Smooth muscle cell (in vitro differentiated cells): ENCODE measurements around the gene F3. TPM values are rescaled to one million over a fixed set of nuclear protein-coding genes. Genes with fewer than 3 reads are reported as not detected.

ENCODE experiments used
- DNase-seq: peaks from one replicate; lab custom pipeline; 2025; ENCODE audit not compliant: unreplicated experiment; lab: John Stamatoyannopoulos, UW
- H2AFZ ChIP-seq: fragments of 200-600 bp; sonication (generic); 2 replicates; pipeline ENCODE4 v1.6.0; 2016; ENCODE audit warnings: antibody characterized with exemption, low read depth, mild to moderate bottlenecking
- H3F3A ChIP-seq: fragments of 200-600 bp; sonication (generic); 2 replicates; pipeline ENCODE4 v1.6.0; 2017; ENCODE audit warnings: antibody characterized with exemption, low read depth
- H3K27ac ChIP-seq: fragments of 200-600 bp; sonication (generic); 2 replicates; pipeline ENCODE4 v1.5.1; 2016; ENCODE audit warnings: low read depth, mild to moderate bottlenecking
- H3K27me3 ChIP-seq: fragments of 200-600 bp; sonication (generic); 2 replicates; pipeline ENCODE4 v1.6.1; 2016; ENCODE audit warnings: low read depth, mild to moderate bottlenecking
- H3K36me3 ChIP-seq: fragments of 200-600 bp; sonication (generic); 2 replicates; pipeline ENCODE4 v1.5.1; 2016; ENCODE audit warnings: low read depth
- H3K4me1 ChIP-seq: fragments of 200-600 bp; sonication (generic); 2 replicates; pipeline ENCODE4 v1.5.1; 2016; ENCODE audit warnings: low read depth
- H3K4me2 ChIP-seq: fragments of 200-600 bp; sonication (generic); 2 replicates; pipeline ENCODE4 v1.6.0; 2016; ENCODE audit warnings: mild to moderate bottlenecking
- H3K4me3 ChIP-seq: fragments of 200-600 bp; sonication (generic); 2 replicates; pipeline ENCODE4 v1.5.1; 2016; ENCODE audit warnings: mild to moderate bottlenecking
- H3K79me2 ChIP-seq: fragments of 200-600 bp; sonication (generic); 2 replicates; pipeline ENCODE4 v1.6.0; 2016; ENCODE audit warnings: low read depth, mild to moderate bottlenecking
- H3K9ac ChIP-seq: fragments of 200-600 bp; sonication (generic); 2 replicates; pipeline ENCODE4 v1.6.0; 2016; ENCODE audit warnings: low read depth
- H3K9me3 ChIP-seq: fragments of 200-600 bp; sonication (generic); replicated peaks from 2 replicates; pipeline ENCODE4 v1.5.1; 2016; ENCODE audit warnings: low read depth
- H4K20me1 ChIP-seq: fragments of 200-600 bp; sonication (generic); 2 replicates; pipeline ENCODE4 v1.6.0; 2016; ENCODE audit warnings: low read depth
- WGBS: methylation state at CpG from one replicate; pipeline ENCODE4 v1.1.7; 2016; ENCODE audit warnings: low lambda C conversion rate; 5-methylcytosine and 5-hydroxymethylcytosine counted together
- polyA plus RNA-seq: library from polyadenylated mRNA; unstranded; fragments of >200 nt; fragmentation: Nextera tagmentation; extraction: Ambion mirVana; gene quantifications from 2 replicates; pipeline ENCODE4 v1.2.1, GENCODE V29; 2016
- total RNA-seq: library from RNA; depleted of rRNA; stranded (reverse); fragments of >200 nt; gene quantifications from 2 replicates; pipeline ENCODE4 v1.2.3, GENCODE V29; 2014
- TF ChIP-seq, protein P1 (sequence below): fragments of 200-600 bp; sonication (generic); IDR thresholded peaks from 2 replicates; pipeline ENCODE4 v1.5.1; 2017; ENCODE audit warnings: borderline replicate concordance, mild to moderate bottlenecking, antibody characterized with exemption; ENCODE audit not compliant: insufficient read depth, poor library complexity, severe bottlenecking

F3 gene
- total and polyA plus RNA-seq, 2 experiments from 2014 or later, result 287 to 338 TPM

DNA sequence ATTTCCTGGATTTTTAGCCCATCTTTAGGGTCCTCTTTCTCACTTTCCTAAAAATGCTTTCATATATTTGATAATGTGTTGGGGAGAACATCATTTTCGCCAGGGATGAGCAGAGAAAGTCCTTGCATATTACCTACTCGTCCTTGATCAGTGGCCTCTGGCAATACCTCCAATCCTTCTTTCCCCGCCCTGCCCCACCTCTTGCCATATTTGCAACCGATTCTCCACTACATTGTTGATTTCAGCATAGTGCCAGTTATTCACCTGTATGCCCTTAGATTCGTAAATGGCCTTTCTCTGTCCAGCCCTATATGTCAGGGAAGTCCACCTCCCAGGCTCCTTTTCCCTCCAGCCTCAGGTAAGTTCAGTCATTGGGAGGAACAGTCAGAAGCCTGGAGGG is 13.5 kb upstream of the F3 start:
- H4K20me1 ChIP-seq, result no peaks in the 10 kb centered on the region
- WGBS, result 82% methylated on average over 5 of the region's 5 CpGs
- H3K27me3 ChIP-seq, result no peaks in the 10 kb centered on the region
- DNase-seq, result no peak
- peaks cover 39% of the 10 kb centered on the region for H3F3A ChIP-seq
- no peaks in the 10 kb centered on the region for H3K79me2 ChIP-seq
- H3K4me2 ChIP-seq, result peak overlapping the region; percentile 74
- H3K27ac ChIP-seq, result peak overlapping the region; percentile 75
- H3K36me3 ChIP-seq, result no peaks in the 10 kb centered on the region
- no peak overlapping the region for H3K4me3 ChIP-seq
- no peaks in the 10 kb centered on the region for H3K9me3 ChIP-seq
- H3K4me1 ChIP-seq, result peaks cover 53% of the 10 kb centered on the region
- H3K9ac ChIP-seq, result no peak overlapping the region
- TF ChIP-seq, protein P1, sequence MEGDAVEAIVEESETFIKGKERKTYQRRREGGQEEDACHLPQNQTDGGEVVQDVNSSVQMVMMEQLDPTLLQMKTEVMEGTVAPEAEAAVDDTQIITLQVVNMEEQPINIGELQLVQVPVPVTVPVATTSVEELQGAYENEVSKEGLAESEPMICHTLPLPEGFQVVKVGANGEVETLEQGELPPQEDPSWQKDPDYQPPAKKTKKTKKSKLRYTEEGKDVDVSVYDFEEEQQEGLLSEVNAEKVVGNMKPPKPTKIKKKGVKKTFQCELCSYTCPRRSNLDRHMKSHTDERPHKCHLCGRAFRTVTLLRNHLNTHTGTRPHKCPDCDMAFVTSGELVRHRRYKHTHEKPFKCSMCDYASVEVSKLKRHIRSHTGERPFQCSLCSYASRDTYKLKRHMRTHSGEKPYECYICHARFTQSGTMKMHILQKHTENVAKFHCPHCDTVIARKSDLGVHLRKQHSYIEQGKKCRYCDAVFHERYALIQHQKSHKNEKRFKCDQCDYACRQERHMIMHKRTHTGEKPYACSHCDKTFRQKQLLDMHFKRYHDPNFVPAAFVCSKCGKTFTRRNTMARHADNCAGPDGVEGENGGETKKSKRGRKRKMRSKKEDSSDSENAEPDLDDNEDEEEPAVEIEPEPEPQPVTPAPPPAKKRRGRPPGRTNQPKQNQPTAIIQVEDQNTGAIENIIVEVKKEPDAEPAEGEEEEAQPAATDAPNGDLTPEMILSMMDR, result no peak
- no peak overlapping the region for H2AFZ ChIP-seq

DNA sequence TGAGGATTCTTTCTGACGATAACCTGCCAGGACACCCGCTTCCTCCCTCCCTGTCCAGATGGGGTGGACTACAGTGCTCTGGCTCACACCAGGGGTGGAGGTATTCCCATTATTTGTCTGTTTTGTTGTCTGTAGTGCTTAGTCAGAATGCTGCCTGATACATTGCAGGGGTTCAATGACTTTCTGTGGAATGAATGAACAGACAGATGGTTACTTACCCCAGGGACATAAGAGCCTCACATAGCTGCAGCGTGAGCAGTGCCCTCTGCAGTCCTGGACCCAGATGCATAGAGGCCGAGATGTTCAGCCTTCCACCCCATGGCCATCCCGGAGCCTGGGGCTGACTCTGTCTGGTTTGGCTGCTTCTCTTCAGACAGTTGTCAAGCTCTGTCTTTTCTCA is 13.0 kb upstream of the F3 start:
- Histone ChIP-seq H3F3A (peaks cover 44% of the 10 kb centered on the region), H3K79me2 (no peaks in the 10 kb centered on the region), H3K27ac (peak overlapping the region; percentile 75), H3K9ac (no peak overlapping the region), H3K9me3 (no peaks in the 10 kb centered on the region), H3K4me1 (peaks cover 53% of the 10 kb centered on the region), H4K20me1 (no peaks in the 10 kb centered on the region), H3K4me2 (peak overlapping the region; percentile 74), H3K27me3 (no peaks in the 10 kb centered on the region), H2AFZ (no peak overlapping the region), H3K36me3 (no peaks in the 10 kb centered on the region), H3K4me3 (no peak overlapping the region)
- no peak for DNase-seq
- 59% methylated on average over 5 of the region's 5 CpGs for WGBS
- TF ChIP-seq, protein P1, result no peak

DNA sequence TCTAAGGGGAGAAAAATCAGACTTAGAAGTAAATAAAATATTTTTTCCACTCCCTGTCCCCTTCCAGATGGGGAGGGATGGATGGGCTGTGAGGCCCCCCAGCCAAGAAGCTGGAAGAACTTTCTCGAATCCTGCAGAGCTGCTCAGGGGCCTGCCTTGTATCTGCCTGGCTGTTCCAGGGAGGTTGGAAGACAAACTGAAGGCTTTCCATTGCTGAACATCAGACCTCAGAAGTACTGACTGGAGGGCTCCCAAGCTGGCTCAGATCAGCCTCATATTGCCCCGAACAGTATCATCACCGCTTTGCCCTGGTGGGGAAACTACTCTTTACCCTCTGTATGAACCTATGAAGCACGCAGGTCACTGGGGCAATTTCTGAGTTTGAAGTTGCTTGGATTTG is 12.4 kb upstream of the F3 start:
- Histone ChIP-seq H2AFZ (no peak overlapping the region), H3K36me3 (no peaks in the 10 kb centered on the region), H4K20me1 (no peaks in the 10 kb centered on the region), H3K9me3 (no peaks in the 10 kb centered on the region), H3K27ac (peak overlapping the region; percentile 75), H3F3A (peaks cover 46% of the 10 kb centered on the region), H3K4me1 (peaks cover 53% of the 10 kb centered on the region), H3K4me3 (no peak overlapping the region), H3K4me2 (peak overlapping the region; percentile 74), H3K27me3 (no peaks in the 10 kb centered on the region), H3K79me2 (no peaks in the 10 kb centered on the region), H3K9ac (no peak overlapping the region)
- DNase-seq, result no peak
- TF ChIP-seq, protein P1, result no peak
- WGBS, result 78% methylated on average over 4 of the region's 4 CpGs

DNA sequence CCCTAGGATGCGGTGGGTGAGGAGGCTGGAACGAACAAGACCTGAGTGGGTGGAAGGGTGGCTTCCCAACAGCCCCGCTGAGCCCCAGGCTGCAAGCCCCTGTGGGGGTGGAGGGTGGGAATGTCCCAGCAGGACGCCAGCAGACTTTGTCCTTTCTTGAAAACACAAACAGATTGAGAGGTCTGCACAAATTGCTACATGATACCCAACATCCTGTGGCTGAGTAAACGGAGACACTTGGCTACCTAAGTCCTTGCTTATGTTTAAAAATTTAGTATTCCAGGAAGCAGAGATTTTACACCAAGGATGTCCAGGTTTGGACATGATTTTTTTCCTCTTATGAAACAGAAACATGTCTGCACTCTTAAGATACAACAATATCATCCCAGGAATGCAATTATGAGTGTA is 11.8 kb upstream of the F3 start:
- 5% methylated on average over 5 of the region's 5 CpGs for WGBS
- H3K36me3 ChIP-seq, result no peaks in the 10 kb centered on the region
- no peaks in the 10 kb centered on the region for H3K27me3 ChIP-seq
- no peak for DNase-seq
- peak overlapping the region; percentile 75 for H3K27ac ChIP-seq
- H3K79me2 ChIP-seq, result no peaks in the 10 kb centered on the region
- H2AFZ ChIP-seq, result no peak overlapping the region
- TF ChIP-seq, protein P1, result no peak
- peaks cover 53% of the 10 kb centered on the region for H3K4me1 ChIP-seq
- H3F3A ChIP-seq, result peaks cover 46% of the 10 kb centered on the region
- no peak overlapping the region for H3K9ac ChIP-seq
- no peaks in the 10 kb centered on the region for H3K9me3 ChIP-seq
- H3K4me2 ChIP-seq, result peak overlapping the region; percentile 74
- no peaks in the 10 kb centered on the region for H4K20me1 ChIP-seq
- no peak overlapping the region for H3K4me3 ChIP-seq
